ENCODE measurements around the gene TMEM222. TPM values are rescaled to one million over a fixed set of nuclear protein-coding genes. Genes with fewer than 3 reads are reported as not detected.

The TMEM222 gene
- polyA plus RNA-seq, 1 of the 3 experiments (the other 2 are of a cell fraction): 51.7 TPM

DNA sequence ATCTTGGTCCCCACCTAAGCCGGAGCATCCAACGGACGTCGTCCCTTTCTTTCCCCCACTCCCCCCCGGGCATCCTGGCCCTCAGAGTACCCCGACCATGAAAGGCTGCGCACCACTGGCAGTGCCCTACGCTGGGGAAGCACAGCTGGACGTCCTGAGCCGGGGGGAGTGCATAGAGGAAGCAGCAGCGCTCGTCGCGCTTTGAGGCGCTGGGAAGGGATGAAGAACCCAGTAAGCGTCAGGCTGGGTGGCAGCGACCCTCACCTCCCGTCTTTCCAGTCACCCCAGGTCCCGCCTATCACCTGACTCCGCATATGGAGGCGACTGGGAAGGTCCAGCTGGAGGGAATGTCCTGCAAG lies 39.1 kb downstream of the TMEM222 start:
- H3K36me3 ChIP-seq (replicated peaks in 1 of 2; ENCODE audit: control insufficient read depth in 1 of 2, insufficient read depth in 2 of 2, low read length in 1 of 2): peaks cover under 1 to 29% of the 10 kb centered on the region in 2 experiments
- no peaks in the 10 kb centered on the region for H3K9me3 ChIP-seq
- ChIA-PET POLR2A (no interaction called here), CTCF (interaction anchor here (2.0 to 2.5 kb wide), 3 partner anchors 28 to 64 kb away, joined by 5 to 10 read pairs (median 9); partner anchors contain the start of gene GPR3)
- H3K9me2 ChIP-seq: no peaks in the 10 kb centered on the region
- DNase-seq: no peak
- no peaks in the 10 kb centered on the region for H3K27me3 ChIP-seq (ENCODE audit: insufficient read depth)
- no peak overlapping the region for H3K4me3 ChIP-seq (ENCODE audit: low read depth in 2 of 2, low read length in 1 of 2)
- H3K4me2 ChIP-seq: no peak overlapping the region
- TF ChIP-seq, protein P1, sequence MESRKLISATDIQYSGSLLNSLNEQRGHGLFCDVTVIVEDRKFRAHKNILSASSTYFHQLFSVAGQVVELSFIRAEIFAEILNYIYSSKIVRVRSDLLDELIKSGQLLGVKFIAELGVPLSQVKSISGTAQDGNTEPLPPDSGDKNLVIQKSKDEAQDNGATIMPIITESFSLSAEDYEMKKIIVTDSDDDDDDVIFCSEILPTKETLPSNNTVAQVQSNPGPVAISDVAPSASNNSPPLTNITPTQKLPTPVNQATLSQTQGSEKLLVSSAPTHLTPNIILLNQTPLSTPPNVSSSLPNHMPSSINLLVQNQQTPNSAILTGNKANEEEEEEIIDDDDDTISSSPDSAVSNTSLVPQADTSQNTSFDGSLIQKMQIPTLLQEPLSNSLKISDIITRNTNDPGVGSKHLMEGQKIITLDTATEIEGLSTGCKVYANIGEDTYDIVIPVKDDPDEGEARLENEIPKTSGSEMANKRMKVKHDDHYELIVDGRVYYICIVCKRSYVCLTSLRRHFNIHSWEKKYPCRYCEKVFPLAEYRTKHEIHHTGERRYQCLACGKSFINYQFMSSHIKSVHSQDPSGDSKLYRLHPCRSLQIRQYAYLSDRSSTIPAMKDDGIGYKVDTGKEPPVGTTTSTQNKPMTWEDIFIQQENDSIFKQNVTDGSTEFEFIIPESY (IDR thresholded peaks at IDR 0.05; ENCODE audit: borderline replicate concordance, low read depth): no peak
- TF ChIP-seq, protein P2, sequence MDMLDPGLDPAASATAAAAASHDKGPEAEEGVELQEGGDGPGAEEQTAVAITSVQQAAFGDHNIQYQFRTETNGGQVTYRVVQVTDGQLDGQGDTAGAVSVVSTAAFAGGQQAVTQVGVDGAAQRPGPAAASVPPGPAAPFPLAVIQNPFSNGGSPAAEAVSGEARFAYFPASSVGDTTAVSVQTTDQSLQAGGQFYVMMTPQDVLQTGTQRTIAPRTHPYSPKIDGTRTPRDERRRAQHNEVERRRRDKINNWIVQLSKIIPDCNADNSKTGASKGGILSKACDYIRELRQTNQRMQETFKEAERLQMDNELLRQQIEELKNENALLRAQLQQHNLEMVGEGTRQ (IDR thresholded peaks at IDR 0.05; ENCODE audit: borderline replicate concordance, low read depth, low read length): no peak
- TF ChIP-seq RAD21 (IDR thresholded peaks at IDR 0.05; ENCODE audit: low read length) (no peak), RXRA (IDR thresholded peaks at IDR 0.05; ENCODE audit: borderline replicate concordance, low read depth) (no peak), JUND (IDR thresholded peaks at IDR 0.05) (no peak), FOXJ3 (CRISPR knock-in tag; IDR thresholded peaks at IDR 0.05) (no peak), EZH2phosphoT487 (IDR thresholded peaks at IDR 0.05; ENCODE audit: borderline replicate concordance, low read depth) (no peak), NRF1 (IDR thresholded peaks at IDR 0.05; ENCODE audit: low read depth, low read length) (no peak), TEAD4 (IDR thresholded peaks at IDR 0.05; ENCODE audit: borderline replicate concordance, insufficient read depth) (no peak), YY1 (IDR thresholded peaks at IDR 0.05; ENCODE audit: low read depth) (no peak), TCF12 (IDR thresholded peaks at IDR 0.05) (no peak), FOSL2 (IDR thresholded peaks at IDR 0.05; ENCODE audit: borderline replicate concordance, low read depth) (no peak), EP300 (IDR thresholded peaks at IDR 0.05; ENCODE audit: borderline replicate concordance in 1 of 2, low read depth in 1 of 2, low read length in 1 of 2) (no peak), POLR2AphosphoS5 (IDR thresholded peaks at IDR 0.05; ENCODE audit: low read depth, low read length) (no peak)
- TF ChIP-seq, protein P3, sequence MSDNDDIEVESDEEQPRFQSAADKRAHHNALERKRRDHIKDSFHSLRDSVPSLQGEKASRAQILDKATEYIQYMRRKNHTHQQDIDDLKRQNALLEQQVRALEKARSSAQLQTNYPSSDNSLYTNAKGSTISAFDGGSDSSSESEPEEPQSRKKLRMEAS (IDR thresholded peaks at IDR 0.05; ENCODE audit: low read depth): no peak
- TF ChIP-seq, protein P4, sequence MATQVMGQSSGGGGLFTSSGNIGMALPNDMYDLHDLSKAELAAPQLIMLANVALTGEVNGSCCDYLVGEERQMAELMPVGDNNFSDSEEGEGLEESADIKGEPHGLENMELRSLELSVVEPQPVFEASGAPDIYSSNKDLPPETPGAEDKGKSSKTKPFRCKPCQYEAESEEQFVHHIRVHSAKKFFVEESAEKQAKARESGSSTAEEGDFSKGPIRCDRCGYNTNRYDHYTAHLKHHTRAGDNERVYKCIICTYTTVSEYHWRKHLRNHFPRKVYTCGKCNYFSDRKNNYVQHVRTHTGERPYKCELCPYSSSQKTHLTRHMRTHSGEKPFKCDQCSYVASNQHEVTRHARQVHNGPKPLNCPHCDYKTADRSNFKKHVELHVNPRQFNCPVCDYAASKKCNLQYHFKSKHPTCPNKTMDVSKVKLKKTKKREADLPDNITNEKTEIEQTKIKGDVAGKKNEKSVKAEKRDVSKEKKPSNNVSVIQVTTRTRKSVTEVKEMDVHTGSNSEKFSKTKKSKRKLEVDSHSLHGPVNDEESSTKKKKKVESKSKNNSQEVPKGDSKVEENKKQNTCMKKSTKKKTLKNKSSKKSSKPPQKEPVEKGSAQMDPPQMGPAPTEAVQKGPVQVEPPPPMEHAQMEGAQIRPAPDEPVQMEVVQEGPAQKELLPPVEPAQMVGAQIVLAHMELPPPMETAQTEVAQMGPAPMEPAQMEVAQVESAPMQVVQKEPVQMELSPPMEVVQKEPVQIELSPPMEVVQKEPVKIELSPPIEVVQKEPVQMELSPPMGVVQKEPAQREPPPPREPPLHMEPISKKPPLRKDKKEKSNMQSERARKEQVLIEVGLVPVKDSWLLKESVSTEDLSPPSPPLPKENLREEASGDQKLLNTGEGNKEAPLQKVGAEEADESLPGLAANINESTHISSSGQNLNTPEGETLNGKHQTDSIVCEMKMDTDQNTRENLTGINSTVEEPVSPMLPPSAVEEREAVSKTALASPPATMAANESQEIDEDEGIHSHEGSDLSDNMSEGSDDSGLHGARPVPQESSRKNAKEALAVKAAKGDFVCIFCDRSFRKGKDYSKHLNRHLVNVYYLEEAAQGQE (IDR thresholded peaks at IDR 0.05; ENCODE audit: low read depth, low read length): no peak
- no peak overlapping the region for H2AFZ ChIP-seq (ENCODE audit: low read depth)
- no peaks in the 10 kb centered on the region for H4K20me1 ChIP-seq (ENCODE audit: insufficient read depth)
- H3K79me2 ChIP-seq (ENCODE audit: insufficient read depth): peaks cover 9% of the 10 kb centered on the region; the same call in 1 of the 2 replicates
- WGBS (ENCODE audit: low lambda C conversion rate): 97% methylated on average over 21 of the region's 21 CpGs
- H3K4me1 ChIP-seq (ENCODE audit: control insufficient read depth in 1 of 2, insufficient read depth in 2 of 2, low read depth in 1 of 2, low read length in 1 of 2): peaks cover 0 to 14% of the 10 kb centered on the region in 2 experiments; a peak in 1 of 4 replicates
- H3K27ac ChIP-seq (ENCODE audit: low read depth in 2 of 2, low read length in 1 of 2): no peak overlapping the region
- no peaks in the 10 kb centered on the region for H3F3A ChIP-seq (replicated peaks; ENCODE audit: insufficient read depth)
- H3K9ac ChIP-seq: no peak overlapping the region

All from SK-N-SH (cell line).